ENCODE measurements around the gene FIP1L1.
"Not testable (repeated sequence)": the region's sequence is repeated elsewhere in the genome, so short reads cannot be mapped to it uniquely, and the experiment has no call there.

The FIP1L1 gene

GRCh38 chr4:53377319-53378170 lies at the start of gene FIP1L1:
Gene FIP1L1 (plus strand): TSS chr4:53377641. CDS start chr4:53377839, 198 bp downstream.
- DNase-seq: peak; percentile 95

GRCh38 chr4:53334916-53335315 lies 42.5 kb upstream of the FIP1L1 start:
- not testable (repeated sequence) for DNase-seq

- not testable (repeated sequence) for DNase-seq
Measured at GRCh38 chr4:53340145-53340544, 37.3 kb upstream of the FIP1L1 start.

- not testable (repeated sequence) for DNase-seq
Measured at GRCh38 chr4:53346392-53346791, 31.0 kb upstream of the FIP1L1 start.

GRCh38 chr4:53346920-53347852 lies 30.3 kb upstream of the FIP1L1 start:
- no peak for DNase-seq

GRCh38 chr4:53348046-53348445 lies 29.4 kb upstream of the FIP1L1 start:
- no peak for DNase-seq

- DNase-seq: no peak
Measured at GRCh38 chr4:53349091-53349491, 28.4 kb upstream of the FIP1L1 start.

- no peak for DNase-seq
Measured at GRCh38 chr4:53354012-53354722, 23.3 kb upstream of the FIP1L1 start.

- no peak for DNase-seq
Measured at GRCh38 chr4:53355930-53356521, 21.4 kb upstream of the FIP1L1 start.

GRCh38 chr4:53361451-53361850 lies 16.0 kb upstream of the FIP1L1 start:
- no peak for DNase-seq

- no peak for DNase-seq
Measured at GRCh38 chr4:53362093-53362492, 15.3 kb upstream of the FIP1L1 start.

- DNase-seq: no peak
Measured at GRCh38 chr4:53364624-53365023, 12.8 kb upstream of the FIP1L1 start.

GRCh38 chr4:53365121-53365485 lies 12.3 kb upstream of the FIP1L1 start:
- DNase-seq: peak; percentile 23

GRCh38 chr4:53365486-53366300 lies 11.7 kb upstream of the FIP1L1 start, which contains the start of gene SCFD2:
Gene SCFD2 (minus strand): TSS chr4:53366061.
- peak; percentile 97 for DNase-seq

- DNase-seq: no peak
Measured at GRCh38 chr4:53366301-53366716, 11.1 kb upstream of the FIP1L1 start.

GRCh38 chr4:53367721-53368120 lies 9.7 kb upstream of the FIP1L1 start:
- no peak for DNase-seq

- no peak for DNase-seq
Measured at GRCh38 chr4:53371049-53371448, 6.4 kb upstream of the FIP1L1 start.

GRCh38 chr4:53371843-53372521 lies 5.5 kb upstream of the FIP1L1 start:
- no peak for DNase-seq

- DNase-seq: no peak
Measured at GRCh38 chr4:53374777-53375258, 2.6 kb upstream of the FIP1L1 start.

- no peak for DNase-seq
Measured at GRCh38 chr4:53376900-53377299, 541 bp upstream of the FIP1L1 start.

- DNase-seq: no peak
Measured at GRCh38 chr4:53378171-53378482, 686 bp downstream of the FIP1L1 start.
